GM21381 (cell line): ENCODE results near the gene NAPA.
A peak's percentile ranks its signal among the peaks of the same experiment; 100 is the strongest.

ENCODE experiments used
- ATAC-seq: cut with Tn5 transposase; IDR thresholded peaks from one replicate; pipeline ENCODE4 v1.9.1; 2021; ENCODE audit warnings: mild to moderate bottlenecking, moderate library complexity; ENCODE audit not compliant: unreplicated experiment

Gene NAPA

DNA sequence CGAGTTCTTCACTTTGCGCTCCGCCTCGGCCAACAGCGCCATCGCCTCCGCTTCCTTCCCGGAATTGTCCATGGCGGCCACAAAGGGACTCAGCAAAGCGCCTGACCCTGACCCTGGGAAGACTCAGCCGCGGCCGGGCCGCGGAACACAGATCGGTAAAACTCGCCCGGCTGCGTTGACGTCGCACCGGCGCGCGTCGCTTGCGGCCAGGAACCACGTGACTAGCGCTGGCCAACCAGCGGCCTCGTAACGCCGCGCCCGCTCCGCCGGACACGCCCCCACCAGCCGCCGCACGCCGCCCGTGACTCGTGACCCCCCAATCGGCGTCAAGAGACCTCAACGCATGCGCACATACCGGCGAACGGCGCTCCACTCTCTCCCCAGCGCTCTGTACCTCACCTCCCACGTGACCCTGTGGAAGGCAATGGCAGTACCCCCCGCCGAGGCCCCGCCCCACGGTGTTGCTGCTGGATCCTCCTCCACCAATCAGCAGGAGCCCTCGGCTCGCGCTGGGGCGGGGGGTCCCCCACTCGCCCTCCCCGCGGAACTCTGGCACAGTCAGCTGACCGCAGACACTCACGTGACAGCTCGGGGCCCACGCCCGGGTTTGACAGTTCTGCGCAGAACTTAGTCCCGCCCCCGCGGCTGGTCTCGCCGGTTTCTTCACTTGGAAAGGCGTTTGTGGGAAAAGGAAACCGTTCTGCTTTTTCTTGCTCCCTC, at the start of gene NAPA:
NAPA (minus strand) TSS at position 195 of the 720 bp plus-strand sequence; CDS start at position 72, 123 bp downstream.
- peak; percentile 80 for ATAC-seq

DNA sequence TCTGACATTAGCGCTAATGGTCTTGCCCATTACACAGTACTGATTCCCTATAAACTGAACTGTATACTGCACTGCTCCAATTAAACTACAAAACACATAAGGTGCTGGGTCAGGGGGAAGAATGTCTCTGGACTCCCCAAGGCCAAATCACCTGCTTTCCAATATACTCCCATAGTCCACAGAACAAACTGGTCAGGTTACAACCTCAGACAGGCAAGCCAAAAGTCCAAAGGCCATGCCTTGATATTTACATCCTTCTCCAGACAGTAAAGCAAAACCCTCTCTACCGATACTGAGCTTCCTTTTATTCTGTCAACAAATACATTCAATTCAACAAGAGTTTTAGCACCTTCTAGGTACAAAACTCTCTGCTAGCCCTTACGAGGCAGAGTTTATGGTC, 49.2 kb upstream of the NAPA start:
- ATAC-seq = no peak

DNA sequence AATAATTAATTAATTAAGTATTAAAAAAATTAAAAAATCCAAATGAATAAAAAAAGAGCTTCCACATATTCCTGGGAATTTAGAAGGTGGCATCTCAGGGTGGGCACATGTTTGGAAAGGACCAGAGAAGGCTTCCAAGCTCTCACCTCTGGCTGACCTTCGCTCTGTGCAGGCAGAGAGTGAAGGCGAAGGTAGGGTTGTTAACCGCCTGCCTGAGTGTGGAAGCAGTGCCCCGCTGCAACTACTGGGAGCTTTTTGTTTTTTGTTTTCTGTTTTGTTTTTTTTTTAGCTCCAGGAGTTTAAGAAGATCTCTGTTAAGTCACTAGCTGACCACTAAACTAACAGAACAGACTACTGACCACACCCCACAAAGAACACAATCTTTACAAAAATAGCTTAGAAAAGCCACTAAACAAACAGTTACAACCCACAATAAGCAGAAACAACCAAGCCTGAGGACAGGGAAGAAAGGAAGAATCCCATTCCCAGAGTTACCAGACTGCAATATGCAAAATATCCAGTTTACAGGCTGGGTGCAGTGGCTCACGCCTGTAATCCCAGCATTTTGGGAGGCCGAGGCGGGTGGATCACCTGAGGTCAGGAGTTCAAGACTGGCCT, 46.7 kb upstream of the NAPA start:
- ATAC-seq = no peak

DNA sequence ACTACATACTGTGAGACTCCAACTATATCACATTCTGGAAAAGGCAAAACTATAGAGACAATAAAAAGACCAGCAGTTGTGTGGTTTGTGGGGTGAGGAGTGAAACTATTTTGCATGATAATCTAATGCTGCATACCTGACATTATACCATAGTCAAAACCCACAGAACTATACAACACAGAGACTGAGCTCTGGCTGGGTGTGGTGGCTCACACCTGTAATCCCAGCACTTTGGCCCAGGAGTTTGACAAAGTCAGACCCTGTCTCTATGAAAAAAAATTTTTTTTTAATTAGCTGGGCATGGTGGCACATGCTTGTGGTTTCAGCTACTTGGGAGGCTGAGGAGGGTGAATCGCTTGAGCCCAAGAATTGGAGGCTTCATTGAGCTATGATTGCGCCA, 46.1 kb upstream of the NAPA start:
- no peak for ATAC-seq

DNA sequence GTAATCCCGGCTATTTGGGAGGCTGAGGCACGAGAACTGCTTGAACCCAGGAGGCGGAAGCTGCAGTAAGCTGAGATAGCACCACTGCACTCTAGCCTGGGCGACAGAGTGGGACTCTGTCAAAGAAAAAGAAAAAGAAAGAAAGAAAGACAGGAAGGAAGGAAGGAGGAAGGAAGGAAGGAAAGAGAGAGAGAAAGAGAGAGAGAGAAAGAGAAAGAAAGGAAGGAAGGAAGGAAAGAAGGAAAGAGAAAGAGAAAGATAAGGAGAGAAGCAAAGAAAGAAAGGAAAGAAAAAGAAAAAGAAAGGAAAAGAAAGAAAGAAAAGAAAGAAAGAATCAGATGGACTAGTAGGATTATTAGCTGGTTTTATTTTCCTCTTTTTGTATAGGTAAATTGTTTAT, 35.3 kb upstream of the NAPA start:
- ATAC-seq = no peak

DNA sequence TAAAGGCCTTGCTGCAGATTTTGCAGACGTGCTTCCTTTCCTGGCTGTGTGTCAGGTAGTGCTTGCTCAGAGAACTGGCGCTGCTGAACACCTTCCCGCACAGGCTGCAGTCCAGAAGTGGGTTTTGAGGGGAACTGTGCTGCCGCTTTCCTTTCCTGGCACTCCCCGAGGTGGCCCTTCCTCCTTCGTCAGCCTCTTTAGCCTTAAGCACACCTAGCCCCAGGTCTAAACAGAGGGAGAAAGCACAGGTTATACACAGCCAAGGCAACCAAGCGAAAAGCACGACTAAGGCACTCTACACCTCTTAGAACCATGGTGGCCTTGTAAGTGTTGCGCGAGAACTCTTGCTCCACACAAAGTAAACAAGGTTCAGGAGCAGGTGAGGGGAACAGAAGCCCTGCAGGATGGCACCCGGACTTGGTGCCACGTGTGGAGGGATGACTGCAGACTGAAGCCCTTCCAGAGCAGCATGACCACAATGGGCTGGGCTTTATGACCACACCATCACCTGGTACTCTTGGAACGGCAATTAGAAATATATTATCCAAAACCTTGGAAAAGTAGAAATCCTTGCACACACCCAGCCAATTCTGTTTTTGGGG, 34.5 kb upstream of the NAPA start:
- no peak for ATAC-seq

DNA sequence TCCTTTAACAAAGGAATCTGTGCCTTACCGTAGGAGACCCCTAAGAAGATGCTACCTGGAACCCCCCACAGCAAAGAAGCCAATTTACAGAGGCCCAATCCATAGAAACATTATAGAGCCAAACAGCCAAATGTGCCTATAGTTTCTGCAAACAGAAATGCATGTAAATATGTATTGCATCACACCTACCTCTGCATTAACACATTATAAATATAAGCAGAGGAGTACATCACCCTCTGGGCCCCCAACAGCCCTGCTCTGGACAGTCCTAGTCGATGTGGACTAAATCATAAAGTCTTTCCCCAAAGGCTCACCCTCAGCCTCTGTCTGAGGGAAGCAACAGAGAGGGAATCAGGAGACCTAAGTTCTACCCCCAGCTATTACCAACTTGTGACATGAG, 32.3 kb upstream of the NAPA start:
- no peak for ATAC-seq

DNA sequence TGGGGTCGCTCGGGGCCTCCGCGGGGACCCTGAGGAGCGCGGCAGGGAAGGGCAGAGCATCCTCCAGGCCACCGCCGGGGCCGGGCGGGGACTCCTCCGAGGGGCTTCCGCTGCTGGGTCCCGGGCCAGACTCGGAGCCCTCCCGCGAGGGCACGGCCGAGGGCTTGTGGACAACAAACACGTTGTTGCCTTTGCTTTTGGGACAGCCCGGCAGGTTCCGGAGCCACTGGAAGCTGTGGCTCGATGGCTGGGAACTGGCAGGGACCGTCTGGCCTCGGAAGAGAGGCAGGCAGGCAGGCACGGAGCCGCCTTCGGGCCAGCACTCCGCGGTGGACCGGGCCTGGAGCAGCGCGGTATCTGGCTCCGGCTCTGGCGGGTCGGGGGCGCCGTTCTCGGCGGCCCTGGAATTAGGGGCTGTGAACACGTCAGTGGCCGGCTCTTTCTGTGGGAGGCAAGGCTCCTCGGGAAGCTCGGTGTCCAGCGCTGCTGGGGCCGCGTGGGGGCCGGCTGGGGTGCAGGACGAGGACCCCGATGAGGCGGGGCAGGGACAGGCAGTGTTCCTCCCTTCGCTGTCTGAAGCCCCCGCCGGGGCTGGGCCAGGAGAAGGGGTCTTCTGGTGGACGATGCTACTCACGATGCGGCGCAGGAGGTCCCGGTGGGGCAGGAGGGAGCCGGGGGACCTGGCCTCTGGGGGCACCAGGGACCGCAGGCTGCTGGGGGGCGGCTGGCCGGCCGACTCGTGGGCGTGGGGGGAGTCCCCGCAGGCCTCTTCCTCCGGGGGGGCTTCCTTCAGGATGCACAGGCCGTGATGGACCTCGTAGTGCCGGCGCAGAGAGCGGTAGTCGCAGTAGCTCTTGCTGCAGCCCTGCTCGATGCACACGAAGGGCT, 30.4 kb upstream of the NAPA start:
- ATAC-seq = no peak

DNA sequence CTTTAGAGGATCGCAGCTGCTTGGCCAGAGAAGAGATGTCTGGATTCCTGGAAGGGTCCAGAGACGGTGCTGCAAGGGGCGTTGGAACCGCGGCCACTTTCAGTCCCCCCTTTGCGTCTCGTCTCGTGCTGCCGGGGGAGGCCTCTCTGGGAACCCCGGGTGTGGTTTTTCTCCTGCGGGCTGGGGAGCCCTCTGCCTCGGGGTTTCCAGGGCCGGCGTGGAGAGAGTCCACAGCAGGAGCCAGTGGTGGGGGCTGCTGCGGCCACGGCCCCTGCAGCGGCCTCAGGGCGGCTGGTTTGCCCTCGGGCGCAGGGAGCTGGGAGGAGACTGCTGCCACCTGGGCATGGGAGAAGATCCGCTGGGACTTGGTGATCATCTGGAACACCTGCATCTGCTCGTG, 29.6 kb upstream of the NAPA start:
- ATAC-seq = no peak

DNA sequence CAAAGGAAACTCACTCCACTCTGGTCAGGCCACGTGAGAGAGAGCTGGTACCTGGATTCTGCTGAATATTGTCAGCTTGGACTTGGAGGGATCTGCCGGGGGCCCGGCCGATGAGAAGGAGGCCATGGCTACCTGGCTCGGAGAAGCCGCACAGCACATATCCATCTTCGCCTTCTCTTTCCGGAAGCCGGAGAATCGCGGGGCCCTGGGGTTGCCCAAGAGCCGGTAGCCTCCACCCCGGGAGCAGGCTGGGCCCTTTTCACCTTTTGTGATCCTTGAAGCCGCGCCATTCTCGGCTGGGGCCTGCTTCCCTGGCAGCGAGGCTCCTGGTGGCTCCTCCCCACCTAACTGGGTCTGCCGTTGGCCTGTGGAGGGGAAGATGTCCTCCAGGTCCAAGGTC, 29.2 kb upstream of the NAPA start:
- ATAC-seq = no peak

DNA sequence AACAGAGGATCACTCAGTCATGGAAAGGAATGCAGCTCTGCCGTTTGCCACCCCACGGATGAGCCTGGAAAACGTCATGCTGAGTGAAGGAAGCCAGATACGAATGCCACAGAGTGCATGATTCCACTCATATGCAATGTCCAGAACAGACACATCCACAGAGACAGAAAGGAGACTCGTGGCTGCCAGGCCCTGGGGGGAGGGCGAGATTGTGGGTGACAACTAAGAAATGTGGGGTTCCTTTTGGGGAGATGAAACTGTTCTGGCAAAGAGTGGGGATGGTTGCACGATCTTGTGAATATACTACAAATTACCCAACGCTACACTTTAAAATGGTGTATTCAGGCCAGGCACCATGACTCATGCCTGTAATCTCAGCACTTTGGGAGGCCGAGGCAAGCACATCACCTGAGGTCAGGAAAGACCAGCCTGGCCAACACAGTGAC, 27.2 kb upstream of the NAPA start:
- no peak for ATAC-seq

DNA sequence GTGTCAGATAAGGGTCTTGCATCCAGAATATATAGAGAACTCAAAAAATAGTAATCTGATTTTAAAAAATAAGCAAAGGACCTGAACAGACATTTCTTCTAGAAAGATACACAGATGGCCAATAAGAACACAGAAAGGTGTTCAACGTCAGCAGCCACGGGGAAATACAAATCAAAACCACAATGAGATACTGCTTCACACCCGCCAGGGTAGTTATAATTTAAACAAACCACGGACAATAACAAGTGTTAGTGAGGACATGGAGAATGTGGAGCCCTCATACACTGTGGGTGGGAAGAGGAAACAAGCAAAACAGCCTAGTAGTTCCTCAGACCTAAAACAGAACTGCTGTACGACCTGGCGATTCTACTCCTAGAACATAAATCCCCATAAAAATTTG, 26.7 kb upstream of the NAPA start:
- ATAC-seq = no peak

DNA sequence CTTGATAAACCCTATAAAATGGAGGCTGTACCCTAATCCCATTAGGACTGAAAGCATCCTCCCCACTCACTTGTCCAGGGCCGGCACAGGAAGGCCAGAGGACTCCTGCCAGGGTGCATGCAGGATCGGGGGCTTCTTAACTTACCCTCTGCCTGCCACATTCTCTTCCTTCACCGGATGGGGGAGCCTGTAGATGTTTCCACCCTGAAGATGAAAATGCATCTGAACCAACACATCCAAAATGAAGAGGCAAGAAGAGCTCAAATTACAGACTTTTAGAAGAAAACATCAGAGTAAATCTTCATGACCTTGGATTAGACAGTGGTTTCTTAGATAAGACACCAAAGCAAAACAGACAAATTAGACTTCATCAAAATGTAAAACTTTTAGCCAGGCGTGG, 25.9 kb upstream of the NAPA start:
- no peak for ATAC-seq

DNA sequence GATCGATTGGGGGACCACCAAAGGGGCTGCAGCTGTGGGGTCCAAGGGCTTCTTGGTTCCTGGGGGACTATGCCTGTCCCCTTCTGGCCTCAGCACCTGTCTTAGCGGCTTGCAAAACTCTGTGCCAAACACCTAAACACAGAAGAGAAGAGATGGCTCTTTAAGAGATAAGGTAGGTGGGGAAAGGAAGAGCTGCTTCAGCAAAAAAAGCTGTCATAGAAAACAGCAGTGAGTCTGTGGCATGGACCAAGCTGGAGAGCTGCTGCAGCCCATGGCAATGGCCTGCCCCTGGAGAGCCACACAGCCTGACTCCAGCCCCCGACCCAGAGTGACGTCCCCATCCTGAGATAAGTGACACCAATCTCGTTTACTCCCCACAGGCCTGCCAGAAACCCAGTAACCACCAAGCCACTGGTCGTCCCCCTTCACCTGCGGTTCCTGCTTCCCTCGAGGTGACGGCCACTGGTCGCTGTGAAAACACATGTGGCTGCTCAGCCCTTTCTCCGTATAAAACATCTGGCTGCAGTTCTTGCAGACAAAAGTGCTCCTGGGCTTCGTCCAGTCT, 25.0 kb upstream of the NAPA start:
- ATAC-seq = no peak

DNA sequence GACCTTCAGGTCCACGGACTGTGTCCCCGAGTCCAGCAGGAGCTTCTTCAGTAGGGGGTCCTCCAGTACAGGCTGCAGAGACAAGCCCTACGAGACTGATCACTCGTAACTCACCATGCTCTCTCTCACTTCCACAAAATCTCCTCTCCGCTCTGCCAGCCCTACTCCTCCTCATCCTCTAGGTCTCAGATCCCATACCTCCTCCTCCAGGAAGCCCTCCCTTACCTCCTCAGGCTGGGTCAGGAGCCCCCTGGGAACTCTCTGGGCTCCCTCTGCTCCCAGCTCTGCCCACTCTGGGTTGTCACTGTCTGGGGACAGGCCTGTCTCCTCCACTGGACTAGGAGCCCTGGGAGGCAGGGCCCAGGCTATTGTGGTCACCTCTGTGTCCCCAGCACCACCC, 23.9 kb upstream of the NAPA start:
- no peak for ATAC-seq

DNA sequence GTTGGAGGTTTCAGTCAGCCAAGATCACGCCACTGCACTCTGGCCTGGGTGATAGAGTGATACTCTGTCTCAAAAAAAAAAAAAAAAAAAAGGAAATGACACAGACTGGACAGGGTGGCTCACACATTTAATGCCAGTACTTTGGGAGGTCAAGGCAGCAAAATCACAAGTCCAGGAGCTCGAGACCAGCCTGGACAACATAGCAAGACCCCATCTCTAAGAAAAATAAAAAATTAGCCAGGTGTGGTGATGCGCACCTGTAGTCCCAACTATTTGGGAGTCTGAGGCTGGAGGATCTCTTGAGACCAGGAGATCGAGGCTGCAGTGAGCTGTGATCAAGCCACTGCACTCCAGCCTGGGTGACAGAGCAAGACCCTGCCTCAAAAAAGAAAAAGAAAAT, 22.6 kb upstream of the NAPA start:
- ATAC-seq = no peak

DNA sequence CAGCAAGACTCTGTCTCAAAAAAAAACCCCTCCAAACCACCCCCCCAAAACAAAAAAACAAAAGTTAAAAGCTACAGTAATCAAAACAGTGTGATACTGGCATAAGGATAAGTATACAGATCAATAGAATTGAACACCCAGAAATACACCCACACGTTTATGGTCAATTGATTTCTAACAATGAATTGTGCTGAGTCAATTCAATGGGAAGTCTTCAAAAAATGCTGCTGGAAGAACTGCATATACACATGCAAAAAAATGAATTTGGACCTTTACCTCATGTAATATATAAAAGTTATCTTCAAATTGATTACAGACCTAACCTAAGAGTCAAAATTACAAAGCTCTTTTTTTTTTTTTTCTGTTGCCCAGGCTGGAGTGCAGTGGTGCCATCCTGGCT, 19.8 kb upstream of the NAPA start:
- no peak for ATAC-seq

DNA sequence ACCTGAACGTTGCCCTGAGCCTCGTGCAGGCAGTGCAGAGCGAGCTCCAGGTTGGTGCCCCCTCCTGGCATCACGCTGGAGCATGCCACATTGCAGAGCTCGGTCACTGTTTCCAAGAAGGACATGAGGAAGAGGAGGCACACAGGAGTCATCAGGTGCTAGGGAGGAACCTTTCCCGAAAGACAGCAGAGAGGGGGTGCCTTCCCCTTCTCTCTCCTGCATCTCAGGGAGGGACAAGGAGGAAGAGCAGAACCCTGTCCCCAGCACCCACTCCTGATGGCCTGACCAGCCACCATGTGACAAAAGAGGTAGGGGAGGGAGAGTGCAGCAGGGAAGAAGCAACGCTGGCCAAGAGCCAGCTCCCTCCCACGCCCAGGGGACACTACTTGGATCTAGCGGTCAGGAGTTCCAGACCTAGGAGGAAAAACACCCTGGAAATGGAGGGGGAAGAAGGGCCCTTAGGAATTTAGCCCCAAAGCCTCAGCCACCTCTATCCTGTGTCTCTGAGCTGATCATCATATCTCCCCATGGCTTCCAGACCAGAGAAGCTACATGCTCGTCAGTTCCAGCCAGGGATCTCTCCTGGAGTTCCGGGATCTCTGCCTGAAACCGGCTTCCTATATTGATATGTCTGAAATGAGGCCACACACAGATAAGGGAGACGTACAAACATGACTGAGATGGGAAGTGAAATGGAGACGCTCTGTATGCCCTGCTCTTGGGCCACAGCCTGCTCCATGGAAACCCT, 17.0 kb upstream of the NAPA start:
- ATAC-seq = no peak

DNA sequence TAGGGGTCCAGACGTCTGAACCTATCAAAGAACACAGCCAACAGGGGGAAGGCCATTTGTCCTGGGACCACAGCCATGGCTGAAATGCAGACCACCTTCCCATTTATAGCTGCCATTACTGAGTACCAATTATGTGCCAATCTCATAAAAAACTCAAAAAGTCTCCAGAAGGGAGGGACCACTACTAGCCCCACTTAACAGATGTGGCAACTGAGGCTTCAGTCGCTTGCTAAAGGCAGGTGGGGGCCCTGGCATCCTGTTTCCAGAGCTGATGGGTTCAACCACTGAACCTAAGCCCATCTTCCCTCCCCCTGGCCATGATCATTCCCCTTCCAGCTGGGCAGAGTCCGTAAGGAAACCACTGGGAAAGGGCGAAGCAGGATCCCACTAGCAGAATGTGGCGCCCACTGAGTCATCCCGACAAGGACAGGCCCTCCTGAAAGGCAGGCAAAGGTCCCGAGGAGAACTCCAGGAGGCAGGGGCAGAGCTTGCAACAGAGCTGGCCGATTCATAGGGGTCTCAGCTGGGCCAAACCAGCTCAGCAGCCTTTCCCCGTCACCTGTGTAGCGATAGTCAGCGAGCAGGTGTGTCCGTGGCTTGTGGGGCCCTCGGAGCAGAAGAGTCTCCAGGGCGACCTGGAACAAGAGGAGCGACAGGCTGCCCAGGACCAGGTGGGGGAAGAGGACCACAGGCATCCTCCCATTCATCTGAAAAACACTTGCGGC, 14.3 kb upstream of the NAPA start:
- ATAC-seq = no peak

DNA sequence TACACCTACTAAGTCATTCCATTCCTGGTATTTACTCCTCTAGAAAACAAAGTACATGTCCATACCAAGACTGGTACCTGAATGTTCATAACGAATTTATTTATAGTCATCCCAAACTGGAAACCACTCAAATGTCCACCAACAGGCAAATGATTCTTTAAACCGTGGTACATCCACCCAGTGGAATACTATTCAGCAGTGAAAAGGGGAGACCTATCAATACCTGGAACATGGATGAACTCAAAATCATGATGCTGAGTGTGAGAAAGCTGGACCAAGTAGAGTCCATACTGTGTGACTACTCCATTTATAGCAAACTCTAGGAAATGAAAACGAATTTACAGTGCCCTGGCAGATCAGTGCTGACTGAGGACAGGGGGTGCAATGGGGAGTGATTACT, 11.9 kb upstream of the NAPA start:
- no peak for ATAC-seq
